Measurements from ENCODE around the gene DNMT3A. TPM values are rescaled to one million over a fixed set of nuclear protein-coding genes. Genes with fewer than 3 reads are reported as not detected.

The DNMT3A gene
- total RNA-seq, 4 donors from 2014 or later, result 5.9 to 14.1 (median 8.0) TPM

GRCh38 chr2:25236736-25237135 lies 105.0 kb downstream of the DNMT3A start:
- peaks cover 0 to 89% of the 10 kb centered on the region in 2 donors for H3K36me3 ChIP-seq
- DNase-seq, result no peak
- no peaks in the 10 kb centered on the region for H3K9me3 ChIP-seq
- H3K27ac ChIP-seq, result no peak overlapping the region
- no peak for TF ChIP-seq CTCF (IDR thresholded peaks at IDR 0.05 in 4 of 5, conservative IDR thresholded peaks at IDR 0.05 in 1 of 5)
- no peak for TF ChIP-seq POLR2A (IDR thresholded peaks at IDR 0.05)
- H3K4me3 ChIP-seq, result no peak overlapping the region
- ATAC-seq, result no peak
- in situ Hi-C loops (cut with MboI; ENCODE audit: low sequenced_read_pairs in 4 of 4), result no loop called here
- intact Hi-C loops (cut with DNase I; ENCODE audit: low total_unique reads), result no loop called here
- H3K4me1 ChIP-seq, result no peaks in the 10 kb centered on the region
- no peaks in the 10 kb centered on the region for H3K27me3 ChIP-seq

DNA sequence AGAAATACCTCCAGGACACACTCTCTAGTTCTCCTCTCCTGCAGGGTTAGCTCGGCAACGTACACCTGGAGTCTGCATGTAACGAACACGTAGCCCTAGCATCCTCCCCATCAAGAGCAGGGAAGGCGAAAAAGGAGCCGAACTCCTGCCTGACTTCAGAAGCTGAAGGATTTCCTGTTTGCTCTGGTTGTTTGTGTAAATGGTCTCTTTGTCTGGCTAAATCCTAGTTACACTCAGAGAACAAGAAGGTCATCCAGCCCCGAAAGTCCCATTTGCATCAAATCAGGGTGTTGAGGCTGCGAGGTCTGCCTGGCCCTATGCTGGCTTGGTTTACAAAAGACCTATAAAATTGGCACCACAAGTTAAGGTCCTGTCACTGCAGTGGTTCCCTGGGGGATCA lies 107.0 kb downstream of the DNMT3A start:
- TF ChIP-seq CTCF (IDR thresholded peaks at IDR 0.05 in 4 of 5, conservative IDR thresholded peaks at IDR 0.05 in 1 of 5) (no peak), POLR2A (IDR thresholded peaks at IDR 0.05) (no peak)
- H3K27ac ChIP-seq, result no peak overlapping the region
- no peaks in the 10 kb centered on the region for H3K4me1 ChIP-seq
- DNase-seq, result no peak
- no peaks in the 10 kb centered on the region for H3K9me3 ChIP-seq
- intact Hi-C loops (cut with DNase I; ENCODE audit: low total_unique reads), result no loop called here
- in situ Hi-C loops (cut with MboI; ENCODE audit: low sequenced_read_pairs in 4 of 4), result no loop called here
- no peaks in the 10 kb centered on the region for H3K27me3 ChIP-seq
- no peak for ATAC-seq
- no peak overlapping the region for H3K4me3 ChIP-seq
- peaks cover 0 to 81% of the 10 kb centered on the region in 2 donors for H3K36me3 ChIP-seq

GRCh38 chr2:25233916-25234605 lies 107.7 kb downstream of the DNMT3A start:
- peaks cover 0 to 74% of the 10 kb centered on the region in 2 donors for H3K36me3 ChIP-seq
- intact Hi-C loops (cut with DNase I; ENCODE audit: low total_unique reads) (no loop called here), in situ Hi-C loops (cut with MboI; ENCODE audit: low sequenced_read_pairs in 4 of 4) (no loop called here)

GRCh38 chr2:25232248-25232825 lies 109.4 kb downstream of the DNMT3A start:
- Histone ChIP-seq H3K36me3 (peaks cover 0 to 57% of the 10 kb centered on the region in 2 donors), H3K27ac (no peak overlapping the region), H3K9me3 (no peaks in the 10 kb centered on the region), H3K27me3 (no peaks in the 10 kb centered on the region), H3K4me1 (peaks cover 0 to 3% of the 10 kb centered on the region in 2 donors), H3K4me3 (no peak overlapping the region)
- in situ Hi-C loops (cut with MboI; ENCODE audit: low sequenced_read_pairs in 4 of 4) (no loop called here), intact Hi-C loops (cut with DNase I; ENCODE audit: low total_unique reads) (no loop called here)
- TF ChIP-seq CTCF (IDR thresholded peaks at IDR 0.05 in 4 of 5, conservative IDR thresholded peaks at IDR 0.05 in 1 of 5) (no peak), POLR2A (IDR thresholded peaks at IDR 0.05) (no peak)
- DNase-seq (no peak), ATAC-seq (no peak)

More at GRCh38 chr2:25233916-25234605, 107.7 kb downstream of the DNMT3A start:
- no peak for ATAC-seq
- Histone ChIP-seq H3K27me3 (no peaks in the 10 kb centered on the region), H3K27ac (no peak overlapping the region), H3K4me3 (no peak overlapping the region), H3K4me1 (no peaks in the 10 kb centered on the region), H3K9me3 (no peaks in the 10 kb centered on the region)
- TF ChIP-seq POLR2A (IDR thresholded peaks at IDR 0.05) (no peak), CTCF (IDR thresholded peaks at IDR 0.05 in 4 of 5, conservative IDR thresholded peaks at IDR 0.05 in 1 of 5) (no peak)
- DNase-seq, result no peak
